HCEC 1CT (cell line): ENCODE measurements around the gene ATXN1.

Experiments
- DNase-seq: peaks from one replicate; pipeline ENCODE4 v3.0.0-alpha.2; 2017

ATXN1 gene

GRCh38 chr6:16782278-16782677, 21.0 kb upstream of the ATXN1 start:
- no peak for DNase-seq

GRCh38 chr6:16781348-16782169, 20.3 kb upstream of the ATXN1 start:
- DNase-seq: no peak

- DNase-seq: no peak
Observed at GRCh38 chr6:16778521-16778920, 17.3 kb upstream of the ATXN1 start.

- DNase-seq: no peak
Observed at GRCh38 chr6:16777794-16778193, 16.5 kb upstream of the ATXN1 start.

GRCh38 chr6:16776394-16777017, 15.2 kb upstream of the ATXN1 start:
- no peak for DNase-seq

GRCh38 chr6:16774437-16774836, 13.2 kb upstream of the ATXN1 start:
- no peak for DNase-seq

GRCh38 chr6:16773362-16773761, 12.1 kb upstream of the ATXN1 start:
- DNase-seq: no peak

GRCh38 chr6:16770701-16771569, 9.7 kb upstream of the ATXN1 start:
- DNase-seq: peak; percentile 93

GRCh38 chr6:16769986-16770376, 8.7 kb upstream of the ATXN1 start:
- peak; percentile 95 for DNase-seq

- peak; percentile 95 for DNase-seq
Observed at GRCh38 chr6:16769131-16769985, 8.1 kb upstream of the ATXN1 start.

GRCh38 chr6:16768477-16768830, 7.2 kb upstream of the ATXN1 start:
- no peak for DNase-seq

- peak; percentile 23 for DNase-seq
Observed at GRCh38 chr6:16767765-16768476, 6.7 kb upstream of the ATXN1 start.

GRCh38 chr6:16766836-16767745, 5.8 kb upstream of the ATXN1 start:
- DNase-seq: peak; percentile 17

GRCh38 chr6:16766043-16766536, 4.8 kb upstream of the ATXN1 start:
- peak; percentile 86 for DNase-seq

GRCh38 chr6:16765235-16765634, 4.0 kb upstream of the ATXN1 start:
- DNase-seq: no peak

- DNase-seq: peak; percentile 63
Observed at GRCh38 chr6:16764188-16764950, 3.1 kb upstream of the ATXN1 start.

- peak; percentile 98 for DNase-seq
Observed at GRCh38 chr6:16762550-16763477, 1.6 kb upstream of the ATXN1 start.

- peak; percentile 27 for DNase-seq
Observed at GRCh38 chr6:16762268-16762549, 949 bp upstream of the ATXN1 start.
